Activated CD4-positive, alpha-beta T cell treated with anti-CD3 and anti-CD28 coated beads, Interleukin-2, Interleukin-4, amounts not matched to agents 100 ng/mL and 50 ng/mL, durations not matched to agents 16 hours and 8 hours (primary cell): ENCODE data around the gene ZNF662.

Source experiments
- DNase-seq: peaks from one replicate; pipeline ENCODE4 v3.0.0-alpha.2; 2020; ENCODE audit warnings: low spot score

ZNF662 gene

DNA sequence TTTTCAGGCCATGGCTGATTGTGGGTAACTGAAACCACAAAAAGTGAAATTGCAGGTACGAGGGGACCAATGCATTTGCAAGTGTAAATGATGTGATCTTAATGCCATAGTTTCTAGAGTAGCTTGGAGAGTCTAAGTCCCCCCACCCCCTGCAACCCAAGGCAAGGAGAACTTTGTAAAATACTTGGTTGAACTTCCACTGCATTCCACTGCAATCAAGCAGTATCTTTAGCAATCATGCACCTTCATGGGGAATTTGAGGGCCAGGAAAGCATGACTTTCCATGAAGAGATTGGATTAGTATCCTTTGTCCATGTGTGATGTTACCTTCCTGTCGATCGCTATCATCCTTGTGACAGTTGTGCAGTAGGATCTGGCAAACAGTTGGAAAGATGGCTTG, 18.9 kb upstream of the ZNF662 start:
- DNase-seq: no peak

DNA sequence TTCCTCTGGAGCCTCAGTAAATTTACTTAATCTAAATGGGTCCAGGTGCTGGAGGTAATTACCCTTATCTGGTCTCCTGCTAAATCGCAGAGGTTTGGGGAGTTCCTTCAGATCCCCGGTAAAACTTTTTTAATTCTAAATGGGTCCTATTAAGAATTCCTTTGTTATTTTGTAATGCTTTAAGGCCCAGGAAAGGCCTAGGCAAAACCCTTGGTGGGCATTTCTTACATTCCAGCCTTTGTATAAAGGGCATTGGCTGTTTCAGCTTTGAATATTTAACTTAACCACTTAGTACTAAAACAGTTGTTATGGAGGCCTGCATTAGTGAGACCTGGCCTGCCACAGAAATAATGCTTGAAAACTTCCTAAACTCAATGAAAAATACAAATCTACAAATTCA, 14.9 kb upstream of the ZNF662 start:
- no peak for DNase-seq

- no peak for DNase-seq
These were observed 13.8 kb upstream of the ZNF662 start for GRCh38 chr3:42892169-42892568.

DNA sequence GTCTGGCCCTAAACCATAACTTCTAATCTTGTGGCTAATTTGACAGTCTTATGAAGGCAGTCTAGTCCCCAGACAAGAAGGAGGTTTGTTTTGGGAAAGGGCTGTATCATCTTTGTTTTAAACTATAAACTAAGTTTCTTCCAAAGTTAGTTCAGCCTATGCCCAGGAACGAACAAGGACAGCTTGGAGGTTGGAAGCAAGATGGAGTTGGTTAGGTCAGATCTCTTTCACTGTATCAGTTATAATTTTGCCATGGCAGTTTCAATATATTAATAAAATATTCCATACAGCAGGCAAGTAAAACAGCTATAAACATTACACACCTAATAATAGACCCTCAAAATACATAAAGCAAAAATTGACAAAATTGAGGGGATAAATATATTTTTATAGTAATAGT, 13.1 kb upstream of the ZNF662 start:
- DNase-seq: no peak

DNA sequence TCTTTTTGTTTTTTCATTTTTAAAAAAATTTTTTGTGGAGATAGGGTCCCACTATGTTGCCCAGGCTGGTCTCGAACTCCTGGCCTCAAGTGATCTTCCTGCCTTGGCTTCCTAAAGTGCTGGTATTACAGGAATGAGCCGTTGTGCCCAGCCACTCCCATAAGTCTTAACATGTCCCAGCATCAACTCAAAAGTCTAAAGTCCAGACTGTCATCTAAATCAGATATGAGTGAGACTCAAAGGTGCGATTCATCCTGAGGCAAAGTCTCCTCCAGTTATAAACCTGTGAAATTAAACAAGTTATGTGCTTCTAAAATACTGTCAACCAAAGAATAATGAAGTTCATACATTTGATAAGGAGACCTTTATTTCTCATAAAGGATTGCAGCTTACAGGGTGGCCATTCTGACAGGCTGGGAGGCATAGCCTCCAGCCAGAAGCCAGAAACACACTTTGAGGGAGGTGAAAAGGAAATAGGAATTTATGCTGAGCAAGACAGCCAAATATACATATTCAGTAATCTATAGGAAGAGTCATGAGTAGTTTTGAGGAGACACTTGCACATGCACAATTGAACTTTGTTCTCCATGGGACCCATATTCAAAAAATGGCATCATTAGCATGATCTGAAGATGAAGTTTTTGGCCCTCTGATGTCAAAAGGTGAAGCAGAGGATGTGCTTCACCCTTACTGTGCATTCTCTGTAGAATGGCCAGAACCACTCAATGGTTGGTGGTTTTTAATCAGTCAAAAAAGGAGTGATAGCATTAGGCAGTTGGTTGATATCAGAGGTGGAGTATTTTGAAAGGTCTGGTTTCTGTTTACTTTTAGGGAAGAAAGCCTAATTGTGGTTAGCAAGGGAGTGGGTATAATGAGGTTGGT, 11.0 kb upstream of the ZNF662 start:
- no peak for DNase-seq

DNA sequence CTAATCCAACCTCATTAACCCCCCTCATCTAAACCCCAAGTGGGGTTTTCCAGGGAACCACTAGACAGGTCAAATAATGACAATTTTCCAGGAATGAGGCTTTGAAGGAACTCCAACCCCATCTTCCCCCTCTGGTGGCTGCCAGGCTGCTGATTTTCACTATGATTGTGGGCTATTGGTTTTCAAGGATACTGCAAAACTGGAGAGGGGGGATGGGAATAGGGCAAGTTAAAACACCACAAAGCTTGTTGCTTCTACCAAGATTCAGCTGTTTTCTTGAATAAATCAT, 10.4 kb upstream of the ZNF662 start:
- DNase-seq: no peak

GRCh38 chr3:42898896-42899675, 6.9 kb upstream of the ZNF662 start:
- DNase-seq: no peak

DNA sequence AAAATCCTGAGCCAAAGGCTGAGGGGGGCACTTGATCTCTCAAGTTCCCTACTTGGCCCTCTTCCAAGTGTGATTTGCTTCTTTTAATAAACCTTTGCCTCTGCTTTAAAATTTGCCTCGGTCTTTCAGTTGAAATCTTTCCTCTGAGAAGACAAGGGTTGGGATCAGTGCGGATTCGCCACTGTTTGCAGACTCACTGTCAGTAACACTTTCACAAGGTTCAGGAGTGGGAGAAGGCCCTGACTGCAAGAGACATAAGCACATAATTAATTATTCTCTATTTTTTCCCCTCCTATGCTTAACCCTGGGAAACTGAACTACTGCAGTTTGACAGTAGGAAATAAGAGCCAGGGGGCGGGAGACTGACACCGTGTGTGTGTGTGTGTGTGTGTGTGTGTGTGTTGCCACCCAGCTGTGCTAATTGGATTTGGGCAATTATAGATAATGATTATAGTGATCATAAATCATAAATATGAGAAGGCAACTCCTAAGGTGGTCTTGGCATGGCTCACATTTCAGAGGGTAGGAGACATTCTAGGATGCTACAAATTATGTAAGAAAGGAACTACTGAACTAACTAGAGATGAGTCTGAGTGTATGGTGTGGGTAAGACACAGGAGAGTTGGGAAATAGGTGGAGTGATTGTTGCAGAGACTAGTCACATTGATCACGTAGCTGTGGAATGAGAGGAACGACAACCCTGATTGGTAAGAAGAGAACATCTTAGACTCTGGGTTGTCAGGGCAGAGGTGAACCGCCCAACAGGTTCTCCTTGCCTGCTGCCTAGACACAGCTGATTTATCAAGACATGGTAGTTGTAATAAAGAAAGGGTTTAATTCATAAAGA, 5.5 kb upstream of the ZNF662 start:
- DNase-seq: no peak

DNA sequence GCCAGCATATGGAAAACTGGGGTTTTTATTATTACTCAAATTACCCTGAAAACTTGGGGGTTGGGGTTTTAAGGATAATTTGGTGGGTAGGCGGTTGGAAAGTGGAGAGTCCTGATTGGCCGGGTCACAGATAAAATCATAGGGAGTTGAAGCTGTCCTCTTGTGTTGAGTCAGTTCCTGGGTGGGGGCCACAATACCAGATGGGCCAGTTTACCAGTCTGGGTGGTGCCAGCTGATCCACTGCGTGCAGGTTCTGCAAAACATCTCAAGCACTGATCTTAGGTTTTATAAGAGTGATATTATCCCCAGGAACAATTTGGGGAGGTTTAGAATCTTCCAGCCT, 4.9 kb upstream of the ZNF662 start:
- peak; percentile 34 for DNase-seq

GRCh38 chr3:42902257-42902656, 3.7 kb upstream of the ZNF662 start:
- DNase-seq: no peak

DNA sequence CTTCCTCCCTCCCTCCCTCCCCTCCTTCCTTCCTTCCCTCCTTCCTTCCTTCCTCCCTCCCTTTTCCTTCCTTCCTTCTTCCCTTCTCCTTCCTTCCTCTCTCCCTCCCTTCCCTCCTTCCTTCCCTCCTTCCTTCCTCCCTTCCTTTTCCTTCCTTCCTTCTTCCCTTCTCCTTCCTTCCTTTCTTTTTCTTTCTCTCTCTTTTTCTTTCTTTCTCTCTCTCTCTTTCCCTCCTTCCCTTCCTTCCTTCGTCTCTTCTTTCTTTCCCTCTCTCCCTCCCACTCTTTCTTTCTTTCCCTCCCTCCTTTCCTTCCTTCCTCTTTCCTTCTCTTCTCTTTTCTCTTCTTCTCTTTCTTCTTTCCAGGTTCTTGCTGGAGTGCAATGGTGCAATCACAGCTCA, 1.9 kb upstream of the ZNF662 start:
- no peak for DNase-seq

DNA sequence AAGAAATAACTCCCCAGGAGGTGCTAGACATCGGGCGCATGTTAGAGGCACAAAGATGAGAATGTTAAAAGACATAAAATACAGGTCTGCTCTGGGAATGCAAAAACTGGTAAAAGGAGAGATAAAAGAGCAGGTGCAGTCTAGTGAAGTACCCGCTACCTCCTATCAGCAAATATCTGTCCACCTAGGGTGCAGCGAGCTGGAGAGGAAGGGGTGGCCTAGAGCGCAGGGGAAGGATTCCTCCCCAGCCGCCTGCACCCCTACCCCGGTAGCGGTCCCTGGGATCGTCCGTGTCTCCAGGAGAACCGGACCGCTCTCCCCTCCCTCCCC, 237 bp upstream of the ZNF662 start:
- no peak for DNase-seq

- no peak for DNase-seq
These were observed 874 bp downstream of the ZNF662 start for GRCh38 chr3:42906848-42907183.

- DNase-seq: no peak
These were observed 2.7 kb downstream of the ZNF662 start for GRCh38 chr3:42908675-42909074.

GRCh38 chr3:42911551-42911950, 5.6 kb downstream of the ZNF662 start:
- no peak for DNase-seq

DNA sequence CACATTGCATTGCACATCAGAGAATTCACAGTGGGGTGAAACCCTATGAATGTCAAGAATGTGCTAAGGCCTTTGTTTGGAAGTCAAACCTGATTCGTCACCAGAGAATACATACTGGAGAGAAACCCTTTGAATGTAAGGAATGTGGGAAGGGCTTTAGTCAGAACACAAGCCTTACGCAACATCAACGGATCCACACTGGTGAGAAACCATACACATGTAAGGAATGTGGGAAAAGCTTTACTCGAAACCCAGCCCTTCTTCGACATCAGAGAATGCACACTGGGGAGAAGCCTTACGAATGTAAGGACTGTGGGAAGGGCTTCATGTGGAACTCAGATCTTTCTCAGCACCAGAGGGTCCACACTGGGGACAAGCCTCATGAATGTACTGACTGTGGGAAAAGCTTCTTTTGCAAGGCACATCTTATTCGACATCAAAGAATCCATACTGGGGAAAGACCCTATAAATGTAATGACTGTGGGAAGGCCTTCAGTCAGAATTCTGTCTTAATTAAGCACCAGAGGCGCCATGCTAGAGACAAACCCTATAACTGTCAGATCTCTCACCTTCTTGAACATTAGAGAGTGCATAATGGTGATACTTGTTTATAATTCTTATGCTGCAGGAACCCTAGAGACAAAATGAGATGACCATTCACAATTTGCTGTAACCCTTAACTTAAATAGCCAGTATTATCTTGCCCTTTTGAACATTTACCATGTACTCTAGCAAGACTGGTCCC, 9.0 kb downstream of the ZNF662 start:
- DNase-seq: no peak

DNA sequence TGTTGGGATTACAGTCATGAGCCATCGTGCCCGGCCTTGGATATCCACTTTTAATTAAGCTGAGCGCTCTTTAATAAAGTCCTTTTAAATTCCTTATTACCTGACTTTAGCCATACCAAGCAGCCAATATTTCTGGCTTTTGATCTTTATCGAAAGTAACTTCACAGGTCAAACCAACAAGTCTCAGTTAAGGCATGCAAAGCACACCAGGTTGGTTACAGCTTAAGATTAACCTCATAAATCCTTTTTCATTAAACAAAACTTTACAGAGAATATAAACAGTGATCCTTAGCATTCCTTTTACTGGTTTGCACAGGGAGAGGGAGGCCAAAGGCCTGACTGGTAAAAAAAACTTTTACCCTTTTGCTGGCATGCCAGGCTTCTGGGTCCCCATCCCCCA, 17.7 kb downstream of the ZNF662 start:
- DNase-seq: no peak

- DNase-seq: no peak
These were observed 20.4 kb downstream of the ZNF662 start for GRCh38 chr3:42926310-42926709.

- DNase-seq: no peak
These were observed 28.2 kb downstream of the ZNF662 start for GRCh38 chr3:42934111-42934510.

GRCh38 chr3:42934910-42935309, 29.0 kb downstream of the ZNF662 start:
- no peak for DNase-seq

DNA sequence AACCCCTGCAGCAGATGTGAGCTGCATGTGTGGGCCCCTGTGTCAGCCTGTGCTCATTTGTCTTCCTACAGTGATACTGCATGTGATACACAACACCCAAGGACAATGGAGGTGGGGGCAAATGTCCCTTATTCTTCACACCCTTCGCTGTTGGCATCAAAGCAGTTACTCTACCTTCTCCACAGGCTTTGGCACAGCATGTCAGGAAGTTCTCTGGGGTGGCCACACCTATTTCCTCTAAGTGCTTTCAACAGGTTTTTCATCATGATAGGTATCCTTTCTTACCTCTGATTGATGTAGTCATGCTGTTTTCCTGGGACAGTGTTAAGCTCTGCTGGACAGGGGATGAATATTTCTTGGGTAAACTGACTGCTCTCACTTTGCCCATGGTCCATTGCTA, 29.5 kb downstream of the ZNF662 start:
- no peak for DNase-seq
